Left ventricle myocardium superior (tissue), 1 donor: ENCODE data around the gene MEI1. TPM values are rescaled to one million over a fixed set of nuclear protein-coding genes. Genes with fewer than 3 reads are reported as not detected.
A peak's percentile ranks its signal among the peaks of the same experiment; 100 is the strongest.

Experiments used
- ATAC-seq: fragments of 200-7000 bp; cut with Tn5 transposase; one replicate; pipeline ENCODE4 v1.9.1; 2020; ENCODE audit warnings: mild to moderate bottlenecking, moderate library complexity
- DNase-seq: peaks from one replicate; pipeline ENCODE4 v3.0.0-alpha.2; 2020
- intact Hi-C: fragments of 100-400 bp; cut with micrococcal nuclease; formaldehyde crosslinking; loops from one replicate; pipeline ENCODE4 v1.11.0; 2022
- total RNA-seq: library from RNA; stranded (reverse); fragmentation: NEBNext Ultra II Directional; extraction: Animal tissue kit (Norgen Biotek cat#: 25700); gene quantifications from one replicate; pipeline ENCODE4 v1.2.1, GENCODE V29; 2021
- donor health status: DM: no; HTN: yes; CAD: no; lungs with severe emphysema.

The MEI1 gene
- total RNA-seq, 1 donor from 2014 or later = 0.57 TPM

DNA sequence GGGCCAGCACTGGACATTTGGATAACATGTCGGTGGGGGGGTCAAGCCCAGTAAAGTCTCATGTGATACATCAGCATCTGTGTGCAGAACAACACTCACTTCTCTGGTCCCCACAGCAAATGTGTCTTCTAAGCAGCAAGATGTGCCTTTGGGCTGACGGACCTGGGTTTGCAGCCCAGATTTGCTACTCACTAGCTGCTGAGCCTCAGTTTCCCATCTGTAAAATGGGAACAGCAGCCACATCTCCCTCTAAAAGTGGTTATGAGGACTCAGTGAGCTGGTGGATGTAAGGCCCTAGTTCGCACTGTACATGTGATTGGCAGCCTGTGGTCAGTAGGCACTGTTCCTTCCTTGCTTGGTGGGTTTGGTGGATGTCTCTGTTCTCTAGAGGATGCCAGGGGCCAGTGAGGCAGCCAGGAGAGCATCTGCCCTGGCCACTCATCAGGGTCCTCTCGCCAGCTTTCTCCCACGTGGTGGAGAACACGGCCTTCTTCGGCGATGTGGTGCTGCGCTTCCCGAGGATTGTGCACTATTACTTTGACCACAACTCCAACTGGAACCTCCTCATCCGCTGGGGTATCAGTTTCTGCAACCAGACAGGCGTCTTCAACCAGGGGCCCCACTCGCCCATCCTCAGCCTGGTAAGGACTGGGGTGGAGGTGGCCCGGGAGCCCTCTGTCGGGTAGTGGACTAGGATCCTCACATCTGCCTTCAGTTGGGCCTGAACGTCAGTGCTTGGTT is 113.7 kb downstream of the MEI1 start:
- ATAC-seq = no peak
- DNase-seq = no peak
- intact Hi-C loops = no loop called here

DNA sequence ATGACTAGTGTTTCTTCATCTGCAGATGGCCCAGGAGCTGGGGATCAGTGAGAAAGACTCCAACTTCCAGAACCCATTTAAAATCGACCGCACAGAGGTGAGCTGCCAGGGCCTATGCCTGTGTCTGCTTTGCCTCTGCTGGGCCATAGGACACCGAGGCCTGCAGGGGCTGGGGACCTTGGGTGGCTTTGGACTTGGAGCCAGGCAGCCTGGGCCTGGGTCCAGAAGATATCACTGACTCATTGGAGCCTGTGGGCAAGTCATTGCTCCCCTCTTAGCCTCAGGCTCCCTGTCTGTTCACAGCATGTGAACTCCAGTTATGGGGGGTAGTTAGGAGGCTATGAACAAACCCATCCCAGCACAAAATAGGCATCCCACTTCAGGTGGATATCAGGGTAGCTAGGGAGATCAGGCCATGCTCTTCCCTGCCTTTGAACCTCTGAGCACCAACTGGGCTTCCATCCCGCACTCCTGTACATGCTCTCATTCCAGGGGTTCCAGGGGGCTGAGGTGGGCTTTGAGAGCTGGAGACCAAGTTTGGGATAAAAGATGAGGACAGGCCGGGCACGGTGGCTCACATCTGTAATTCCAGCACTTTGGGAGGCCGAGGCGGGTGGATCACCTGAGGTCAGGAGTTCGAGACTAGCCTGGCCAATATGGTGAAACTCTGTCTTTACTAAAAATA is 114.6 kb downstream of the MEI1 start:
- intact Hi-C loops = no loop called here
- no peak for DNase-seq
- no peak for ATAC-seq

DNA sequence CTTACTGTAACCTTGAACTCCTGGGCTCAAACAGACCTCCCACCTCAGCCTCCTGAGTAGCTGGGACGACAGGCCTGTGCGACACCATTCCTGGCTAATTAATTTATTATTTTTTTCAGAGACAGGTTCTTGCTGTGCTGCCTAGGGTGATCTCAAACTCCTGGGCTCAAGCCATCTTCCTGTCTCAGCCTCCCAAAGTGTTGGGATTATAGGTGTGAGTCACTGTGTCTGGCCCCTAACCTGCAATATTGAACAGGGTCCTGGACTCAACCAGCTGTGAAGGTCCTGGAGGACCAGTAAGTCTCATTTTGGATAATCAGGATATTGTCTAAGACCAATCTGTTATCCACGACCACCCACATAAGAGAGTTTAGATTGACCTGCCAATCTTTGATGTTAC is 116.4 kb downstream of the MEI1 start:
- DNase-seq (no peak), ATAC-seq (no peak)
- intact Hi-C loops = no loop called here

DNA sequence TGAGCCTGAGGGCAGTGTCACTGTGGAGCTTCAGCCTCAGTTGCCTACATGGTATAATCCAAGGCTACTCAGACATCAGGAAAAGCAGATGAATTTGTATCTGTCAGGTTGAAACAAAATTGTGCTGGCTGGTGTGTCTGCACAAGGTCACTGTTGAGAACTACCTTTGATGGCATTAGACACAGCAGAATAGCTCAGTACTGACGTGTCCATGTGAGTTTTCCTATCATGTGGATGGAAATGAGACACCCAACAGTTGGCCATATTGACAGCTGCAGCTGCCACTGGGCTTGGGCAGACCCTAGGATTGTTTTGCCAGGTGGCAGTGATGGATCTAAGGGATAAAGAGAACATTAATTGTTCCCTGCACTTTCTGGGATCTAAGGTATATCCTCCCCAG is 116.9 kb downstream of the MEI1 start:
- no peak for DNase-seq
- intact Hi-C loops = no loop called here
- no peak for ATAC-seq

DNA sequence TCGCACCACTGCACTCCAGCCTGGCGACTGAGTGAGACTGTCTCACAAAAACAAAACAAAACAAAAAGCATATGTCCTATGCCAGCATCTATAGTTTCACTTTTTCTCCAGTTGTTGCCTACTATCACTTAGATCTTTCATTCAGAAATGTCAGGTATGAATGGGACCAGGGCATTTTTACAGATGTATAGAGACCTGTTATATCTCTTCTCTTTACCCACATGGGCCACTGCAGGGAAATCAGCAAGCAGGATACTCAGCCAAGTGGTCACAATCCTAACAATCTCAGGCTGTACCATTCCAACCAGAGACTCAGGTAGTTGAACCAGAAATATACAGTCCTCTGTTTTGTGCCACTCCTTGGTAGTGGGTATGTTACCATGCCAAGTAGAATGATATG is 117.6 kb downstream of the MEI1 start:
- intact Hi-C loops = no loop called here
- DNase-seq (no peak), ATAC-seq (no peak)

DNA sequence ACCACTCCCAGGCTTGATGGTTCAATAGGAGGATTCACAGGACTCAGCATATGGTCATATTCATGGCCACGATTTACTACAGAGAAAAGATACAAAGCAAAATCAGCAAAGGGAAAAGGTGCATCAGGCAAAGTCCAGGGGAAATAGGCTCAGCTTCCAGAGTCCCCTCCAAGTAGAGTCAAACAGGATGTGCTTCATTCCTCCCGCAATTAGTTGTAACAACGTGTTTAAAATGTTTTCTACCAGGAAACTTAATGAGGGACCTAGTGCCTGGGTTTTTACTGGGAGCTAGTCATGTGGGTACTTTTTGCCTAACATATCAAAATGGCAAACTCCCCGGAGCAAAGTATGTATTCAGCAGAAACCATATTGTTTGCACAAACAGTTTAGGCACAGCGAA is 118.7 kb downstream of the MEI1 start:
- intact Hi-C loops = no loop called here
- no peak for DNase-seq
- no peak for ATAC-seq

DNA sequence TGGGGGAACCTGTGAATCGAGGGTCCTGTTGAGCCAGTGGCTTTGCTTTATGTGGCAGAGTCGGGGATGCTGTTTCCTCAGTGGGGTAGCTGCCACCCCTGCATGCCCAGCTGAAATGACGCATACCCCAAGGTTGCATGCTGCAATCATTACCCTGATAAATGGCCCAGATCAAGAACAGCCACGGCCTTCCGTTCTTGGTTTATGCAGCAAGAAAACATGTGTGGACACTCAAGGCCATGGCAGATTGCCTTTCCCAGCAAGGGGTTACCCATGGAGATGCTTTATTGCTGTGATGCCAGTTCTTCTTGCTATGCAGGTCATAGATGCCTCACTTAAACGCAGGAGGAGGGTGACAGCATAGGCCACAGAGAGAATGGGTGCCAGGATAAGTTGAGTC is 119.3 kb downstream of the MEI1 start:
- intact Hi-C loops = no loop called here
- ATAC-seq (no peak), DNase-seq (no peak)

DNA sequence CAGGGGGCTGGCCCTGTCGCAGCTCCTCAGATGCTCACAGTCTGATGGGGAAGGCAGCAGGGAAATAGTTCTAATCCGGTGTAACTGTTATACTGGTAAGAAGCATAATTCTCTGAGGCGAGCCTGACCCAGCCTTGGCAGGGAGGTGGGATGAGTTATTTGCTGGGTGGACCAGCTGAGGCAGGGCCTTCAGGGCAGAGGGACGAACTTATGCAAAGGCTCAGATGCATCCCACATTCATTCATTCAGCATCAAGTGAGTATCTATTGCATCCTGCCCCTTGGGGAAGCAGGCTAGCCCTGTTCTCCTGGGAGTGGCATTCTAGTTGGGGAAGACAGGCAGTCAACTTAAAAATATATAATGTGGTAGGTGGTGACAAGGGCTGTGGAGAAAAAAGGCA is 120.0 kb downstream of the MEI1 start:
- intact Hi-C loops = no loop called here
- DNase-seq (no peak), ATAC-seq (no peak)

DNA sequence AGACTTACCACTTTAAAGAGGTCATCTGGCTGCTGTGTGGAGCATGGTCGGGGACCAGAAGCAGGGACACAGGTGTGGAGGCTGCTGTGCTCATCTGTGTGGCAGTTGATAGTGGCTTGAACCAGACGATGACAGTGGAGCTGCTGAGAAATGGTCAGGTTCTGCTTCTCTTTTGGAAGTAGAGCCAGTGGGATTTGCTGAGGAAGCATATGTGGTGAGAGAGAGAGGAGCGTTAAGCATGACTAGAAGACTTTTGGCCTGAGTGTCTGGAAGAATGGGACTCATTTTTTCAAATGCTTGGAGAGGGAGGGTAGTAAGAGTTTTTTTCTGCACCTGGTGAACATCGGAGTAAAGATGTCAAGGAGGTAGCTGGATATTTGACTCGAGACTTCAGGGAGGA is 121.1 kb downstream of the MEI1 start:
- DNase-seq = no peak
- intact Hi-C loops = loop anchor here (5.0 kb wide), 1 partner anchor 127 kb away; the partner anchor contains the start of gene CENPM
- no peak for ATAC-seq

DNA sequence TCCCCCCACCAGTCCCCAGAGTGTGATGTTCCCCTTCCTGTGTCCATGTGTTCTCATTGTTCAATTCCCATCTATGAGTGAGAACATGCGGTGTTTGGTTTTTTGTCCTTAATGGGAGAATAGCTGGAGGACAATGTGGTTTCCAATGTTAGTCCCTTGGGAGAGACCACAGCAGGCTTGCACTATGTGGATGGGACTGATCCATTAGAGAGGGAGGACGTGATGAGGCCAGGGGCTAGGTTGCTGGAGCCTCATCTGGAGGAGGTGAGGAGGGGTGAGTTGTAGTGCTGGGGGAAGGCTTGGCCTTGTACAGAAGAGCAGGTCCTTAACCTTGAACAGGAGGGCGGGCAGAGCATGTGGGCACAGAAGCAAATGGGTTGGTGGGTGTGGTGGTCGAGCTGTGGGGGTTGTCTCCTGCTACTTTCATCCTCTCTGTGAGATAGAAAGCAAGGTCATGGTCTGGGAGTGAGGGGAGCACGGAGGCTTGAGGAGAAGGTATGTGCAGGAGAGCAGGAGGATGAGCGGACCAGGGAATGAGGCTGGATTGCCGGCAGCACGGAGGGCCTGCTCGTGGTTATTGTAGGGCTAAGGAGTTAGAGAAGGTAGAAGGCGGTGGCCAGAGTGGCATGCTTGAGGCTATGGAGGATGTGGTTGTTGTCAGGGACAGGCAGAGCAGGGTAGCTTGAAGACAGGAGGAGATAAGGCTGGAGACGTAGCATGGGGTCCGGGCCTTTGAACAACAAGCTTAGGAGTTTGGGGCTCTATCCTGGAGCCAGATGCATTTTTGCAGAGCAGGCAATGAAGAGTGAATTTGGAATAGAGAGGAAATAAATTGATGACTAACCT is 122.4 kb downstream of the MEI1 start:
- ATAC-seq (no peak), DNase-seq (no peak)
- intact Hi-C loops = loop anchor here (5.0 kb wide), 1 partner anchor 126 kb away; the partner anchor contains the start of gene CENPM

DNA sequence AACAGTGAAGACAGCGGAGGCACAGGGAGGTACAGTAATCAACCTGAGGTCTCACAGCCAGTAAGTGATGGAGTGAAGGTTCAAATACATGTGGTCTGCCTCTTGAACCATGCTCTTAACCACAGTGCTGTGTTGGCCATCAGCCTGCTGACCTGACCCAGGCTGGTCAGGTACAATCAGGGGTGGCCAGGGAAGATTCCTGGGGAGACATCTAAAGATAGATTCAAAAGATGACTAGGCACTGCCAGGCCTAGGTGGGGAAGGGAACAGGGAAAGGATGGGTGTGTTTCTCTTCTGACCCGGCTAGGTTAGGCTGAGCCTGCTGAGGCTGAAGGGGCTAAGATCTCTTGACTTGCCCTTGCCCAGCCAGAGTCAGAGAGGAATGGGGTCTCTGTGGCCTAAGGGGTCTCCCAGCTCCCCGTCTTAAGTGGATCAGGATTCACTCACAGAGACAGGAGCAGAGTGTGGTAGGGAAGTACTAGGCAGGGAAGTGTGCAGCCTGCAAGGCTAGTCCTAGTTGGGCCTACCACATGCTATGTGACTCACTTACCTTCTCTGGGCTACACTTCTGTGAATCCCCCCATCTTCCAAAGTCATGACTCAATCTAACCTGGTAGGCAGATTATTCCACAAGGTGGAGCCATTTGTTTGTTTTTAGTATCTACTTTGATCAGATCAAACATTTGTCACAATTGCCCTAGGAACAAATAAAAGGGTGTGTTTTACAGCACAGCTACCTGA is 123.2 kb downstream of the MEI1 start:
- no peak for DNase-seq
- intact Hi-C loops = loop anchor here (5.0 kb wide), 1 partner anchor 125 kb away; the partner anchor contains the start of gene CENPM
- ATAC-seq = no peak

DNA sequence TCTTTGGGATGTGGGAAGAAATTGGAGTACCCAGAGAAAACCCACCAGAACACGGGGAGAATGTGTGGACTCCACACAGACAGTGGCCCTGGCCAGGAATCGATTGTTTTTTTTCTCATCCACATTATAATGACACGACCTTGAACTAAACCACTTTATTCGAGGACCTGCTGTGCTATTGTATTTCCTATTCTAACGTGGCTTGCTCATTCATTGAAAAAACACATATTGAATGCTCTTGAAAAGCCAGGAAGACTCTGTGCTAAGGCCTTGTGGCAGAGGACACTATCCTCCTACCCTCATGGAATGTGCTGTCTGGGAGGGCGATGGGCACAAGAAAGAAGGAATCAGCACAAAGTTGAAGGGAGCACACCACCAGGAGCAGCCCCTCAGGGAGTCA is 124.5 kb downstream of the MEI1 start:
- ATAC-seq (no peak), DNase-seq (no peak)
- intact Hi-C loops = loop anchor here (5.0 kb wide), 1 partner anchor 124 kb away; the partner anchor contains the start of gene CENPM

DNA sequence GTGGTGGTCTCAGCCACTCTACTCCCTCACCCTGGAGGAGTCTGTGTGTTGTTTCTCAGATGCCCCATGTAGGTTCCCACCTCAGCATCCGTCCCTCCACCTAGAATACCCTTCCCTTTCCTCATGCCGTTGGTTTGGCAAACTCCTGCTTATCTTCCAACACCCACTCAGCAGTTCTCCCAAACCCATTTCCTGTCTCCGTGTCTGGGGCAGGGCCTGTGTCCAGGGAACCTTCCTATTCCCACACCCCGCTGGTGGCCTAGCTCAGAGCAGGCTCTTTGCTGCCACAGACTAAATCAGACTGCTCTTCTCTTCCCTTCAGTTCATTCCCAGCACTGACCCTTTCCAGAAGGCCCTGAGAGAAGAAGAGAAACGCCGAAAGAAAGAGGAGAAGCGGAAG is 126.1 kb downstream of the MEI1 start:
- intact Hi-C loops = no loop called here
- peak; percentile 12 for ATAC-seq

DNA sequence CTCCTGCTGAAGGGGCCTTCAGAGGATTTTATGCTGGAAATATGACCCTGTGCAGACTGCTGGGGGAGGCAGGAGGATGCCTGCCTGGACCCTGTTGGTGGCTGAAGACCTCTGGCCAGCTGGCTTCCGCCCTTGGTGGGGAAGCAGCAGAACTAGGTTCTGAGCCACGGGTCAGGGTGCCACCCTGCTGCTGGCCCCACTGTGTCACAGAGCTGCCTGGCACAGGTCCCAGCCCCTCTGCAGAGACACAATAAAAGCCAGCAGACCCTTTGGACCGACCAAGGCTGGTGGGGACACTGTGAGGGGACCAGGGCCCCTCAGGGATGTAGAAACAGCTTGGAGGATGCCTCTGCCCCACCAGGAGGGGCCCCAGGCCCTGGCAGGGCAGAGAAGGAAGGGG is 126.7 kb downstream of the MEI1 start:
- ATAC-seq (peak; percentile 14), DNase-seq (peak; percentile 44)
- intact Hi-C loops = no loop called here

More for the DNA sequence above, 126.1 kb downstream of the MEI1 start:
- DNase-seq = no peak

DNA sequence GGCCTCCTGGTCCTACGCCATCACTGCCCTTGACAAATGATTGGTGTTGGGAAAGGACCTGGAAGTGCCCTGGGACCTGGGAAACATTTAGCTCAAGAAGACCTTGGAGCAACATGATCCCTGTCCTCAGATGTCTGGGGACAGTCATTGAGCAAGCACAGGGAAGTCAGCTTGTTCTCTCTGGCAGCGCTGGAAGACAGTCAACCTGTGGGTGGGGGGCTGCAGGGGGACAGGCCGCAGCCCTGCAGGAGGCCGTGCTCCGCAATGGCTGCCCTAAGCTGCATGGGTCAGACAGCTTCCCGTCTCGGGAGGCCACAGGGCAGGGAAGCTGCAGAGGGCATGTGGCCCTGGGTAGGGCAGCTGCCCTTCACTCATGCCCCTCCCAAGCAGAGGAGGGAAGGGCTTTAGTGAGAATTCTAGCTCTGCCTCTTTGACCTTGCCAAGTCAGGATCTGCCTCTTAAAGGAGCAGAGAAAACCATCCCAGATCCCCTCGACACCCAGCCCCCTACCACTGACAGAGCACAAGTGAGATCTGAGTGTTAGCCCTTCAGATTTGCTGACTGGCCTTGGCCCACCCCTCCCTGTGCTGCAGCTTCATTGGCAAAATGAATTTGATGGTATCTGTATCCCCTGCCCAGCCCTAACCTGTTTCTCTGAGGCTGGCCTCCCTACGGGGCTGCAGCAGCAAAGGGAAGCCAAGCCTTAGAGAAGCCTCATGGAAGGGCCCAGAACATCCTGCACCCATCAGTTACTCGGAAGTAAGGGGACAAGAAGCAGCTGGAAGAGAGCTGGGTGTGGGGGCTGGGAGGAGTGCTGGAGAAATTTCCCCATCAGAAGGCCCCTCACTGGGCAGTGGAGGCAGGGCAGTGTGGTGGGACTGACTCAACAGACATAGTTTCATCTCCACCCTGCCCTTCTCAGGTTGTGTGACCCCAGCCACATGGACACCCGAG is 127.4 kb downstream of the MEI1 start:
- intact Hi-C loops = no loop called here
- peak; percentile 65 for ATAC-seq
- peak; percentile 35 for DNase-seq

DNA sequence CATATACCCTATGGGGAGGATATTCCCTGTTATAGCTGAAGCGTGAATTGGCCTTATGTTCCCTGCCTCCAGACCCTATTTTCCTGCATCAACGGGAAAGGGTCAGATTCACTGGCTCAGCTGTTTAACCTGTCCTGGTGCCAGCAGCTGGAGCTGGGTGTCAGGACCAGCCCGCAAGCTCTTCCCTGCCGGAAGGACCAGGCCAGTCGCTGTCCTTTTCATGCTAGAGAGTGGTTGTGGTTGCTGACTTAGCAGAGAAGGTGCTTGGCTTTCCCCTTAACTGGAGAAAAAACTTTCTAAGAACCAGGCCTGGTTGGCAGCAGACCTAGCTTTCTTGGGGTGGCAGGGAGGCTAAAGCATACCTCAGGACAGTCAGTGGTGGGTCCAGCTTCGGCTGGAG is 128.4 kb downstream of the MEI1 start:
- intact Hi-C loops = no loop called here
- ATAC-seq = no peak

DNA sequence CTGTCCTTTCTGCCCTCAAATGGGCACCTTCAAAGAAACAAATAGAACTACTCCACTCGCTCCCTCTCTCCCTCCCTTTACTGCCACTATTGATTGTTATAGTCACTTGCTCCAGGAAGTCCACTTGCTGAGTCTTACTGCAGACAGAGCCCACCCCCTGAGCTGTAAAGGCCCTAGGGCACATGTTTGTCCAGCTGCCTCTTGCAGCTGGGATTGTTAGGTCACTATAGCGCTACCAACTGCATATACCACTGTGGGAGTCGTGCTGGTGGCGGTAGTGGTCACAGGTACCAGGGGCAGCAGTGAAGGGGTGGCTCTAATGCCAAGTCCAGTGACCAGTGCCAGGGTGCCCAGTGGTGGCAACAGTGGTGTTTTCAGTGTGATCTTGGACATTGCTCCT is 129.2 kb downstream of the MEI1 start:
- ATAC-seq (no peak), DNase-seq (no peak)
- intact Hi-C loops = no loop called here

More for the DNA sequence above, 128.4 kb downstream of the MEI1 start:
- no peak for DNase-seq

DNA sequence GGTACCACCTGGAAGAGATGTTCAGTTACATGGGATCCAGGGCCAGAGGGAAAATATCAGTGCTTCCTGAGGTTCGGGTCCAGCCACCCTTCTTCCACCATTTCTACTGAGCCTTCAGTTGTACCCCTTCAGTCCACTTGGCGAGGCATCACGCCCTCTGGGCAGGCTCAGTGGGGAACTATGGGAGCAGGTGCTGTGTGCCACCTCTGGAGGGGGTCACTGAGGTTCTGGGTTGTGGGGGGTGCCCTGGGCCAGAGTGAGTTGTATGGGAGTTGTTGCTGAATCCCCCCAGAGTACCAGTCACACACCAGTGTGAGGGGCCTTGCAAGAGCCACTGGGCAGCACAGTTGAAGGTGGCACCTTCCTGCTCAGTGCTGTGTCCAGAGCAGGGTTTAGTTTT is 130.9 kb downstream of the MEI1 start:
- no peak for DNase-seq
- intact Hi-C loops = no loop called here
- ATAC-seq = no peak
